Measurements from ENCODE around the gene FAM76B. TPM values are rescaled to one million over a fixed set of nuclear protein-coding genes. Genes with fewer than 3 reads are reported as not detected.

Gene FAM76B
- total RNA-seq, 1 donor from 2014 or later = 49.8 TPM

DNA sequence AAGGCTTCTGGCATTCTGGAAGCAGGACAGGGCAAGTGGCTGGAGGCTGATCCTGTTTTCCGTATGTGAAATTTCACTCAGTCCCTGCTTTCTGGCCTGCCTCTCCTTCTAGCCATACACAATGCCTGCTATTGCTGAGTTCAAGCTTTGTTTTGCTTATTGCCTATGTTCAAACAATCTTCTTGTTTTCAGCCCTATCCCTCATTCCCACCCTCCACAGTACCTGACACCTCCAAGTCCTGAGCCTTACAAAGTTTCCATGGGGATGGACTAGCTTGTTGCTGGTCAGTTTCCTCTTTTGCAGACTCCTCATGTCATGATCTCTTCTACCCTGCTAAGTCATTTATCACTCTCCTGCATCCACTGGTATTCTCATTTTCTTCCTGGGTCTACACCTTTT lies 38.1 kb downstream of the FAM76B start:
- Mint-ChIP-seq H3K4me3 (ENCODE audit: low read depth) (no peak overlapping the region), H3K4me1 (ENCODE audit: low read depth) (peaks cover 5% of the 10 kb centered on the region), H3K36me3 (ENCODE audit: insufficient read depth) (no peaks in the 10 kb centered on the region), H3K27me3 (peaks cover 3% of the 10 kb centered on the region), H3K27ac (no peak overlapping the region), H3K9me3 (ENCODE audit: low read depth) (no peaks in the 10 kb centered on the region)
- DNase-seq (ENCODE audit: low spot score, unreplicated experiment) = no peak
- TF ChIP-seq, protein P1, sequence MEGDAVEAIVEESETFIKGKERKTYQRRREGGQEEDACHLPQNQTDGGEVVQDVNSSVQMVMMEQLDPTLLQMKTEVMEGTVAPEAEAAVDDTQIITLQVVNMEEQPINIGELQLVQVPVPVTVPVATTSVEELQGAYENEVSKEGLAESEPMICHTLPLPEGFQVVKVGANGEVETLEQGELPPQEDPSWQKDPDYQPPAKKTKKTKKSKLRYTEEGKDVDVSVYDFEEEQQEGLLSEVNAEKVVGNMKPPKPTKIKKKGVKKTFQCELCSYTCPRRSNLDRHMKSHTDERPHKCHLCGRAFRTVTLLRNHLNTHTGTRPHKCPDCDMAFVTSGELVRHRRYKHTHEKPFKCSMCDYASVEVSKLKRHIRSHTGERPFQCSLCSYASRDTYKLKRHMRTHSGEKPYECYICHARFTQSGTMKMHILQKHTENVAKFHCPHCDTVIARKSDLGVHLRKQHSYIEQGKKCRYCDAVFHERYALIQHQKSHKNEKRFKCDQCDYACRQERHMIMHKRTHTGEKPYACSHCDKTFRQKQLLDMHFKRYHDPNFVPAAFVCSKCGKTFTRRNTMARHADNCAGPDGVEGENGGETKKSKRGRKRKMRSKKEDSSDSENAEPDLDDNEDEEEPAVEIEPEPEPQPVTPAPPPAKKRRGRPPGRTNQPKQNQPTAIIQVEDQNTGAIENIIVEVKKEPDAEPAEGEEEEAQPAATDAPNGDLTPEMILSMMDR (IDR thresholded peaks at IDR 0.05; ENCODE audit: unreplicated experiment) = no peak

DNA sequence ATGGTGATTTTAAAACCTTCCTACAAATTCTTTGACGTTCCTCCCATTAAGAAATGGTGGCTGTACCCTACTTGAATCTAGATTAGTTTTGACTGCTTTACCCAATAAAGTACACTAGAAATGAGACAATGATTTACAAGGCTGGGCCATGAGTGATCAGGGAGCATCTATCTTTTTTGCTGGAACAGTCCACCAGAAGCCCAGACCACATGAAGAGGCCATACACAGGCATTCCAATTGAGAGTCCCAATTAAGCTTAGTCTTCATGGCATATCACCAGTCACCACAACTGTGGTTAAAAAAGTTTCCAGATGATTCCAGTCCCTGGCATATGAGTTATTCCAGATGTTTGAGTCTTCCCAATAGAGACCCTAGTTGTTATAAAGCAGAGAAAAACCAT lies 39.5 kb downstream of the FAM76B start:
- H3K27ac Mint-ChIP-seq = no peak overlapping the region
- no peaks in the 10 kb centered on the region for H3K9me3 Mint-ChIP-seq (ENCODE audit: low read depth)
- H3K36me3 Mint-ChIP-seq (ENCODE audit: insufficient read depth) = no peaks in the 10 kb centered on the region
- TF ChIP-seq, protein P1 (IDR thresholded peaks at IDR 0.05; ENCODE audit: unreplicated experiment) = no peak
- peaks cover 3% of the 10 kb centered on the region for H3K27me3 Mint-ChIP-seq
- peaks cover 5% of the 10 kb centered on the region for H3K4me1 Mint-ChIP-seq (ENCODE audit: low read depth)
- DNase-seq (ENCODE audit: low spot score, unreplicated experiment) = no peak
- no peak overlapping the region for H3K4me3 Mint-ChIP-seq (ENCODE audit: low read depth)

DNA sequence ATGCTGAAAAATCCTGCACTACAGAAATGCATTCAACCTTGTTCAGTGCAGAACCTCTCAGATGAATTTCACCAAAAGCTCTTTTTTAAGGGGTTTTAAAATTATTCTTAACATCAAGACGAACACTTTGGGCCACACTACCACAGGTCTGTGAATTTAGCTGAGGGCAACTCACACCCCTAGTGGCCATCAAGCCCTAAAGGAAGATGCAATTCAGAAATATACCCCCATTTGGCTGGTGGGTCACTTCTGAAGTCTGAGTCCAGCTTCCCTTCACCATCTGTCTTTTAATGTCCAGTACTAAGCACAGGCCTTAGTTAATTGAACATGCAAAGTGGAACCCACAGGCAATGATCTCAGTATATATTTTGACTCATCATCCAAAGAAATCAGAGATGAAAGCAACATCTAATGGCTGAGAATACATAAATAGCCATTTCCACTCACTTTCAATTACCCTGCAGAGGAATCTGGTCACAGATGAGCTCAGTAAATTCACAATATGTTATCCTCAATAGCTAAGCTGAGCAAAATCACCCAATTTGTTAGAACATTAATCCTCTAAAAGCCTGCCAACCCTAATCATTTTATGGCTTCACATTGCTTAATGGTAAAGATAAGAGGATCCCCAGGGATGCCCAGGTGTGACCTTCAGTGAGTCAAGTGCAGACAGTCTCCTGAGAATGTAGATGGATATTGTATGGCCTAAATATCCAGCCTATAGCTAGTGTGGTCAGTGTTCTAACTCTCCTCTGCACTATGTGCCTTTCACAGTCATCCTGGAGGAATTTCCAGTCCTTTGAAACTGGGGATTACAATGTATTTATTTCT lies 50.3 kb downstream of the FAM76B start:
- no peak for DNase-seq (ENCODE audit: low spot score, unreplicated experiment)
- Mint-ChIP-seq H3K27me3 (peaks cover 6% of the 10 kb centered on the region), H3K27ac (no peak overlapping the region), H3K9me3 (ENCODE audit: low read depth) (no peaks in the 10 kb centered on the region), H3K4me1 (ENCODE audit: low read depth) (peaks cover 1% of the 10 kb centered on the region), H3K4me3 (ENCODE audit: low read depth) (no peak overlapping the region), H3K36me3 (ENCODE audit: insufficient read depth) (no peaks in the 10 kb centered on the region)
- TF ChIP-seq, protein P1 (IDR thresholded peaks at IDR 0.05; ENCODE audit: unreplicated experiment) = no peak

GRCh38 chr11:95736809-95737208 lies 52.8 kb downstream of the FAM76B start:
- no peaks in the 10 kb centered on the region for H3K9me3 Mint-ChIP-seq (ENCODE audit: low read depth)
- TF ChIP-seq, protein P1 (IDR thresholded peaks at IDR 0.05; ENCODE audit: unreplicated experiment) = no peak
- no peaks in the 10 kb centered on the region for H3K36me3 Mint-ChIP-seq (ENCODE audit: insufficient read depth)
- H3K27ac Mint-ChIP-seq = no peak overlapping the region
- peaks cover 6% of the 10 kb centered on the region for H3K27me3 Mint-ChIP-seq
- no peak overlapping the region for H3K4me3 Mint-ChIP-seq (ENCODE audit: low read depth)
- peaks cover 6% of the 10 kb centered on the region for H3K4me1 Mint-ChIP-seq (ENCODE audit: low read depth)
- DNase-seq (ENCODE audit: low spot score, unreplicated experiment) = no peak

- peaks cover 6% of the 10 kb centered on the region for H3K4me1 Mint-ChIP-seq (ENCODE audit: low read depth)
- no peak for DNase-seq (ENCODE audit: low spot score, unreplicated experiment)
- no peaks in the 10 kb centered on the region for H3K9me3 Mint-ChIP-seq (ENCODE audit: low read depth)
- no peaks in the 10 kb centered on the region for H3K36me3 Mint-ChIP-seq (ENCODE audit: insufficient read depth)
- no peak overlapping the region for H3K4me3 Mint-ChIP-seq (ENCODE audit: low read depth)
- no peak overlapping the region for H3K27ac Mint-ChIP-seq
- peaks cover 6% of the 10 kb centered on the region for H3K27me3 Mint-ChIP-seq
- TF ChIP-seq, protein P1 (IDR thresholded peaks at IDR 0.05; ENCODE audit: unreplicated experiment) = no peak
Observed at GRCh38 chr11:95736355-95736754, 53.2 kb downstream of the FAM76B start.
